Muscle layer of duodenum (tissue), 2 donors: ENCODE results near the gene DAZL.
"Not testable (repeated sequence)": the region's sequence is repeated elsewhere in the genome, so short reads cannot be mapped to it uniquely, and the experiment has no call there.

ENCODE experiments used
- H3K27ac ChIP-seq: one replicate; pipeline ENCODE4 v1.7.0; 2013; ENCODE audit warnings: mild to moderate bottlenecking, low read length
- H3K27me3 ChIP-seq: one replicate; pipeline ENCODE4 v1.7.0; 2013; ENCODE audit warnings: low read depth, mild to moderate bottlenecking, control low read depth, low read length
- H3K36me3 ChIP-seq, 2 donors: one replicate each; pipeline ENCODE4 v1.7.0; 2013; ENCODE audit warnings: low read length in 2 of 2, control low read depth in 1 of 2, mild to moderate bottlenecking in 1 of 2; ENCODE audit not compliant: insufficient read depth in 2 of 2, control insufficient read depth in 1 of 2
- H3K4me1 ChIP-seq, 2 donors: one replicate each; pipeline ENCODE4 v1.7.0; 2013; ENCODE audit warnings: low read length in 2 of 2, mild to moderate bottlenecking in 2 of 2, control low read depth in 1 of 2, moderate library complexity in 1 of 2; ENCODE audit not compliant: insufficient read depth in 2 of 2, control insufficient read depth in 1 of 2
- H3K4me3 ChIP-seq, 2 donors: one replicate each; pipeline ENCODE4 v1.7.0; 2013; ENCODE audit warnings: low read length in 2 of 2, low read depth in 1 of 2, mild to moderate bottlenecking in 1 of 2
- H3K9me3 ChIP-seq, 2 donors: one replicate each; pipeline ENCODE4 v1.7.0; 2013; ENCODE audit warnings: low read length in 2 of 2, control low read depth in 1 of 2, mild to moderate bottlenecking in 1 of 2; ENCODE audit not compliant: control insufficient read depth in 1 of 2
- donor health status: healthy.

The DAZL gene, protein sequence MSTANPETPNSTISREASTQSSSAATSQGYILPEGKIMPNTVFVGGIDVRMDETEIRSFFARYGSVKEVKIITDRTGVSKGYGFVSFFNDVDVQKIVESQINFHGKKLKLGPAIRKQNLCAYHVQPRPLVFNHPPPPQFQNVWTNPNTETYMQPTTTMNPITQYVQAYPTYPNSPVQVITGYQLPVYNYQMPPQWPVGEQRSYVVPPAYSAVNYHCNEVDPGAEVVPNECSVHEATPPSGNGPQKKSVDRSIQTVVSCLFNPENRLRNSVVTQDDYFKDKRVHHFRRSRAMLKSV

DNA sequence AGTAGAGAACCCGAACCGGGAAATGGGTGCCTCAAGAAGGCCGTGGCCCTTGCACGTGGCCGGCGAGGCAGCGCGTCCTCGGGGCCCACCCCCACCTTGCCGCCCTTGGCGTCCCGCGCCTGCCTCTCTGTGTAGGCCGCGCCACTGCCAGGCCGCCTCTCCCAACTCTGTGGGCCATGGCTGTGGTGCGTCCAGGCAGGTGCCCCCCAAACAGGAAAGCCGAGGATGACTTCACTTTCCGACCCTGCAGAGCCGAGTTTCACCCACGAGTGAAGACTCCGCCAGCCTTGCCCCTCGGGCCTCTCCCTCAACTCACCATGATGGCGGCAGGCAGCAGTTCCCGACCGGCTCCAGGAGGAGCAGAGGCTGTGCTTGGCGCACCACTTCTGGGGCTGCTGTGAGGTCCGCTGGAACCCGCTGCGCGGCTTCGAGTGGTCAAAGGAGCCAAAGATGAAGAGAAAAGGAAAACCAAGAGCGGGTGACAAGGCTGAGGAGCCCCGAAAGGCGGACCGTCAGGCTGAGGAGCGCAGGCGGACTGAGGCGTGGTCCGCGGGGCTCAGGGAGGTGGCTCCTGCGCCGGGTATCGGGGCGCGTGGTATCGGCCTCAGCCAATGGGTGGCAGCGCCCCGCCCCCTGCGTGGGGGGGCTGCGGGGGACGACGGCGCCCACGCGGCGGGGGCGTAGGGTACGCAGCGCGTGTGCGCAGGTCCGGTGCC, at the start of gene DAZL:
Gene DAZL (minus strand): TSS at position 537 of the 716 bp plus-strand sequence. CDS start 218 bp downstream, at position 319.
- Histone ChIP-seq H3K4me1 (peaks cover 0 to 4% of the 10 kb centered on the region in 2 donors), H3K9me3 (no peaks in the 10 kb centered on the region), H3K27me3 (no peaks in the 10 kb centered on the region), H3K36me3 (no peaks in the 10 kb centered on the region), H3K27ac (no peak within 1 kb of the TSS), H3K4me3 (no peak within 1 kb of the TSS)

DNA sequence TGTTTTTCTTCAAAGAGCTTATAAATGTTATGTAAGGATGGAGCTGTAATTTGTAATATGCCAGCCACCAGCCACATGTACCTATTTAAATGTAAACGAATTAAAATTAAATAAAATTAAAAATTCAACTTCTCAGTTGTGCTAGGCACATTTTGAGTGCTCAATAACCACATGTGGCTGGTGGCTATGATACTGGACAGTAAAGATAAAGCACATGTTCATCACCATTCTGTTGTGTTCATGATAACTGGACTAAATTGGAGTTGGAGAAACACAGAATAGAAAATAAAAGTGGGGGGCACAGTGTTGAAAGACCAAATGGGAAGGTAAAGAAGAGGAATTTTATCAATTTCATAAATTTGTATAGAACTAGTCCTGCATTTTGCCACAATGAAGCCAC, 49.8 kb upstream of the DAZL start:
- no peaks in the 10 kb centered on the region for H3K36me3 ChIP-seq

DNA sequence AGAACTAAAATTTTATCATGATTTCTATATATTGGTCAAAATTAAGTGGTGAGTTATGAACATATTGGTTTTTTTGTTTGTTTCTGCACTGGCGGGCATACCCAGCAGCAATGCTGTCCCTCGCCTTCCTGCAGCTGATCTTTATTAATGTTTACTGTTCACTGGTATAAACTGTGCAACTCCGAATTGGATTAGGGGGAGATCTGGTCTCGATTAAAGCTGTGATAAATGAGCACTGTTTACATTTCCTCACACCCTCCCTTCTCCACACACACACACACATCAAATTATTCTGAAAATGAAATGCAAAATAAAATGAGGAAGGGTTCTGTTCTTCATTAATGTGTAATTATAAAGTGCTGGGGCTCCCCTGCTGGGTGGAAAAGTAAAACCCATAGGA, 48.5 kb upstream of the DAZL start:
- Histone ChIP-seq H3K36me3 (no peaks in the 10 kb centered on the region), H3K4me1 (no peaks in the 10 kb centered on the region), H3K4me3 (no peak overlapping the region), H3K27me3 (no peaks in the 10 kb centered on the region), H3K27ac (no peak overlapping the region), H3K9me3 (no peaks in the 10 kb centered on the region)

More for the DNA sequence above, 49.8 kb upstream of the DAZL start:
- H3K4me3 ChIP-seq, result no peak overlapping the region
- H3K27ac ChIP-seq, result no peak overlapping the region
- no peaks in the 10 kb centered on the region for H3K4me1 ChIP-seq
- no peaks in the 10 kb centered on the region for H3K27me3 ChIP-seq
- H3K9me3 ChIP-seq, result no peaks in the 10 kb centered on the region

DNA sequence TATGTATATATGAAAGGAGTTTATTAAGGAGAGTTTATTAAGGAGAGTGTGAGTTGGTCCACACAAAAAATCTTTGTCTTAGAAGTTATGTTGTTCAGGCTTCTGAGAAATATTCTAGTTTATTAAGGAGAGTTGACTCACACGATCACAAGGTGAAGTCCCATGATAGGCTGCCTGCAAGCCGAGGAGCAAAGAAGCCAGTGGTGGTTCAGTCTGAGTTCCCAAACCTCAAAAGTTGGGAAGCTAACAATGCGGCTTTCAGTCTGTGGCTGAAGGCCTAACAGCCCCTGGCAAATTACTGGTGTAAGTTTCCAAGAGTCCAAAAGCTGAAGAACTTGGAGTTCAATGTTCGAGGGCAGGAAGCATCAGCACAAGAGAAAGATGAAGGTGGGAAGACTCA, 42.4 kb upstream of the DAZL start:
- no peak overlapping the region for H3K27ac ChIP-seq
- no peaks in the 10 kb centered on the region for H3K4me1 ChIP-seq

DNA sequence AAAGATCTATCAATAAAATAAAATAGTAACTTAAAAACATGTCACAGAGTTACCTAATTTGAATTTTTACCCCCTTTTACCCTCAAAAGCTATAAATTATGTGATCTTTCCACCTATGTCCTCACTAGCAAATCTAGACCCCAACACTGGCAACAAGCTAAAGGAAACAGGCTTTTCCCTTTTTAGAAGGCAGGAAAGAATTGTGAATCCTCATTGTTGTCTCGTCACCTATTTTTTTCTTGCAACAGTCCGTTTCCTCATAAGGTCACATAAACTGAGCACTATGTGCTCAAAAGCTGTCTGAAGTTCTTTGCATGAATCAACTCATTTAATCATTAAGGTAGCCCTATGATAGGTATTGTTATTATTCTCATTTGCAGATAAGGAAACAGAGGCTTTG, 34.6 kb upstream of the DAZL start:
- Histone ChIP-seq H3K27me3 (no peaks in the 10 kb centered on the region), H3K36me3 (no peaks in the 10 kb centered on the region), H3K4me3 (no peak overlapping the region), H3K9me3 (no peaks in the 10 kb centered on the region), H3K4me1 (no peaks in the 10 kb centered on the region), H3K27ac (no peak overlapping the region)

More for the DNA sequence above, 42.4 kb upstream of the DAZL start:
- Histone ChIP-seq H3K27me3 (no peaks in the 10 kb centered on the region), H3K9me3 (no peaks in the 10 kb centered on the region), H3K4me3 (no peak overlapping the region), H3K36me3 (no peaks in the 10 kb centered on the region)

DNA sequence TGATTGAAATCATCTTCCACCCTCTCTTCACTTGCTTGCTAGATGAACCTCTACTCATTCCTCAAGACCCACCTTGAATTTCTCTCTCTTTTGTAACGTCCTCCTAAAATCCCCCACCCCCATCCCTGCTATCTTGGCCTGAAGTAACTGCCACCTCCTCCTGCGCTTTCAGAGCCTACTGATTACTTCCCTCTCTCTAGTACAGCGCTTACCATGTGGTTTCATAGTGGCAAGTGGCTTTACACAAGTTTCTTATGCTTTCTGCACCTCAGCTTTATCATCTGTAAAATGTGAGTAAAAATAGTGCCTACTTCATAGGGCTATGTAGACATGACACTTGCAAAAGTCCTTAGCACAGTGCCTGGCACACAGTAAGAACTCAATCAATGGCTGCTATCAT, 28.7 kb upstream of the DAZL start:
- no peaks in the 10 kb centered on the region for H3K9me3 ChIP-seq
- H3K36me3 ChIP-seq, result no peaks in the 10 kb centered on the region
- no peak overlapping the region for H3K4me3 ChIP-seq
- no peaks in the 10 kb centered on the region for H3K27me3 ChIP-seq
- H3K27ac ChIP-seq, result no peak overlapping the region
- no peaks in the 10 kb centered on the region for H3K4me1 ChIP-seq

DNA sequence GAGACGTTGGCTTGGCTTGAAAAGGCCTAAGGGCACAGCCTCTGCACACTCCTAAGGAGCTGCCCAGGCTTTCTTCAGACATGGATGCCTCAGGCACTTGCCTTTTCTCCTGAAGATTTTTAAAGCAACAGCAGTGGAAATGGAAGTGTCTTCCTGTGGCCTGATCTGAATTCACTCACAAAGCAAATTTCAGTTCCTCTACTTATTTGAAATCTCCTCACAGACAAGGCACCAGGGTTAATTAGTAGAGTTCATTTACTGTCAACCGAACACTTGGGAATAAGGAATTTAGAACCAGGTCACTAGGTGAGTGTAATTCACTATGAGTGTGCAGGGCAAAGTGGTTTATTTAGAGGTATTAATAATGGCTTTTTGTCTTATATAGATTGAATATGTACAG, 27.2 kb upstream of the DAZL start:
- no peaks in the 10 kb centered on the region for H3K36me3 ChIP-seq
- no peaks in the 10 kb centered on the region for H3K9me3 ChIP-seq
- no peak overlapping the region for H3K4me3 ChIP-seq
- no peaks in the 10 kb centered on the region for H3K4me1 ChIP-seq
- H3K27ac ChIP-seq, result no peak overlapping the region
- H3K27me3 ChIP-seq, result no peaks in the 10 kb centered on the region

DNA sequence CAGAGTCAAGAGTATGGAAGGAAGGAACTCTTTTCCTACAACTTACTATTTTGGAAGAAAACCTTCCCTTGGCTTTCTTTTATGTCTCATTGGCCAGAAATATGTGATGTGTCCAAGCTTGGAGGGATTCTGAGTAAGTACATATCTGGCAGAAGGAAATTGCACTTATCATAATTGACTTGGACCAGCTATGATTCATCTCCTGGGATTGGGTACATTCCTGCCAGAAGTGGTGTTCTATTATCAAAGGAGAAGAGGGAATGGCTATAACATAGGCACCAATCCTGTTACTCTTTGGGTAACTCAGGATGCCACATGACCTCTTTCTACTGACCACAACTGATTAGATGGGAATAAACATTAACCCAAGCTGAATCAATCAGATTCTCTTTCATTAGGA, 13.5 kb upstream of the DAZL start:
- H3K4me1 ChIP-seq, result peaks cover 0 to 4% of the 10 kb centered on the region in 2 donors
- no peaks in the 10 kb centered on the region for H3K27me3 ChIP-seq
- H3K36me3 ChIP-seq, result no peaks in the 10 kb centered on the region
- H3K27ac ChIP-seq, result no peak overlapping the region
- no peaks in the 10 kb centered on the region for H3K9me3 ChIP-seq
- H3K4me3 ChIP-seq, result no peak overlapping the region

DNA sequence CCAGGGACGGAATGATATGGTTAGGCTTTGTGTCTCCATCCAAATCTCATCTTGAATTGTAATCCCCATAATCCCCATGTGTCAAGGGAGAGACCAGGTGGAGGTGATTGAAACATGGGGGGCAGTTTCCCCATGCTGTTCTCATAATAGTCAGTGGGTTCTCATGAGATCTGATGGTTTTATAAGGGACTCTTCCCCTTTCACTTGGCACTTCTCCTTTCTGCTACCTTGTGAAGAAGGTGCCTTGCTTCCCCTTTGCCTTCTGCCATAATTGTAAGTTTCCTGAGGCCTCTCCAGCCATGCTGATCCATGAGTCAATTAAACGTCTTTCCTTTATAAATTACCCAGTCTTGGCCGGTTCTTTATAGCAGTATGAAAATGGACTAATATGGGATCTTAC, 11.9 kb upstream of the DAZL start:
- not testable (repeated sequence) for H3K4me3 ChIP-seq, H3K9me3 ChIP-seq, H3K4me1 ChIP-seq, H3K36me3 ChIP-seq, H3K27ac ChIP-seq, H3K27me3 ChIP-seq

DNA sequence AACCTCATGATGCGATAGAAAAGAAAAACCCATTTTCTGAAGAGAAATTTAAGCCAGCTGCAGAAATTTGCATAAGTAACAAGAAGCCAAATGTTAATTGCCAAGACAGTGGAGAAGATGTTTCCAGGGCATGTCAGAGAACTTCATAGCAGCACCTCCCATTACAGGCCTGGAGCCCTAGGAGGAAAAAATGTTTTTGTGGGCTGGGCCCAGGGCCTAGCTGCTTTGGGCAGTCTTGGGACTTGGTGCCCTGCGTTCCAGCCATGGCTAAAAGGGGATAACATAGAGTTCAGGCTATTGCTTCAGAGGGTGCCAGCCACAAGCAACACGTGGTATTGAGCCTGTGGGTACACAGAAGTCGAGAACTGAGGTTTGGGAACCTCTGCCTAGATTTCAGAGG, 10.9 kb upstream of the DAZL start:
- peaks cover 0 to 2% of the 10 kb centered on the region in 2 donors for H3K4me1 ChIP-seq
- no peak overlapping the region for H3K4me3 ChIP-seq
- H3K27ac ChIP-seq, result no peak overlapping the region
- no peaks in the 10 kb centered on the region for H3K27me3 ChIP-seq
- H3K36me3 ChIP-seq, result no peaks in the 10 kb centered on the region
- H3K9me3 ChIP-seq, result no peaks in the 10 kb centered on the region

DNA sequence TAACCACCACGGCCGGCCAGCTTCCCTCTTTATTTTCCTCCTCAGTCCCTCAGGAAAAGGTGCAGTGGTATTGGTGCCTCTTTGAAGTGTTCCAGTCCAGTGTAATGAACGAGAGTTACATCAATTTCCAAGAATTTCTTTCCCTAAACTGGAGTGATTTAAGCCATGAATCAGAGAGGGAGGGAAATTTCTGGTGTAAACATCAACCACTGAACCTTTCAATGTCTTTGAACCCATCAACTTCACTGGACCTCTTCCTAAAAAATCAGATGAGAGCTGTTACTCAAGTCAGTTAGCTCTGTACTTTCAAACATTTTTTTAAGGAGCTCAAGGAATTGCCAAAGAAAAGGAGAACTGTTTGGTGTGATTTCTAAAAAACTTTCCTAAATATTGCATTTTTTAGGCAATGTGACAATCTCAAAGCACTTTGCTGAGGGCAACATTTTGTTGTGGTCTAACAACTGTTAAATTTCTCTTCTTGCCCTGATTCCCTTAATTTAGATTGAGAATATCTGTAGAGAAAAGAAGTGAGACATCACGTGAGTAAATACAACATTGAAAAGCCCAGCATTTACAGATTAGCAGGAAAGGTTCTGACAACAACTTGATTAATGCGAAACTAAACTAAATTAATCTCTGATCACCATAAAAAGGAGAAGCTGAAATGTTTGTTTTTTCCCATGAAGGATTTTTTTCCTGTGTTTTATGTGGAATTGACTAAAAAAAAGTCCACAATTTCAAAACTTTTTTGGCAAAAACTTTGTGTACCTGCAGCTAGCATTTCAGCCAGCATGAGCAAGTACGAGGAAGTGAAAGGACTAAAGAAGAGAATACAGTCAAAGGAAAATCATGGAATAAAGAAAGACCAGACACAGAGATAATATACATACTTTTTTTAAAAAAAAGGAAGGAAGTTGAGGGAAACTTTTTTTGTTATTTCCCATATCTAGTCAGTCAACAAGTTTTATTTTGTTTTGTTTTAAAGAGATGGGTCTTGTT, 9.1 kb upstream of the DAZL start:
- Histone ChIP-seq H3K27ac (no peak overlapping the region), H3K36me3 (no peaks in the 10 kb centered on the region), H3K9me3 (no peaks in the 10 kb centered on the region), H3K27me3 (no peaks in the 10 kb centered on the region), H3K4me1 (peaks cover 0 to 7% of the 10 kb centered on the region in 2 donors), H3K4me3 (no peak overlapping the region)
